Upper lobe of left lung (tissue), 6 donors: ENCODE measurements around the gene TCTN1. TPM values are rescaled to one million over a fixed set of nuclear protein-coding genes. Genes with fewer than 3 reads are reported as not detected.

ENCODE experiments used
- ATAC-seq, 2 donors: fragments of 200-7000 bp; cut with Tn5 transposase; one replicate each; pipeline ENCODE4 v1.9.1; 2022; ENCODE audit warnings: mild to moderate bottlenecking in 2 of 2, moderate library complexity in 2 of 2; ENCODE audit not compliant: low FRiP score in 2 of 2
- DNase-seq, 2 donors: peaks; one replicate each; pipeline ENCODE4 v3.0.0-alpha.2; 2019 to 2020
- H3K27ac ChIP-seq, 4 donors: fragments of 200-600 bp; sonication (generic); one replicate each; pipeline ENCODE4 v1.5.1; 2016 to 2019
- H3K27me3 ChIP-seq, 4 donors: fragments of 200-600 bp; sonication (generic); one replicate each; pipeline ENCODE4 v1.5.1; 2017 to 2019
- H3K36me3 ChIP-seq, 4 donors: fragments of 200-600 bp; sonication (generic); one replicate each; pipeline ENCODE4 v1.5.1; 2016 to 2019
- H3K4me1 ChIP-seq, 4 donors: fragments of 200-600 bp; sonication (generic); one replicate each; pipeline ENCODE4 v1.5.1; 2018 to 2019
- H3K4me3 ChIP-seq, 4 donors: fragments of 200-600 bp; sonication (generic); one replicate each; pipeline ENCODE4 v1.5.1; 2017 to 2019; ENCODE audit warnings: mild to moderate bottlenecking in 2 of 4, moderate library complexity in 1 of 4
- H3K9me3 ChIP-seq, 4 donors: fragments of 200-600 bp; sonication (generic); one replicate each; pipeline ENCODE4 v1.5.1; 2018 to 2019
- EP300 ChIP-seq, 4 donors: sonication (generic); formaldehyde crosslinking; IDR thresholded peaks; one replicate each; pipeline ENCODE4 v1.5.1; 2017; ENCODE audit warnings: antibody characterized with exemption in 4 of 4, control low read depth in 2 of 4
- POLR2A ChIP-seq, 4 donors: fragments of 450-650 bp; IDR thresholded peaks; one replicate each; pipeline ENCODE4 v1.5.1; 2016 to 2017; ENCODE audit warnings: antibody characterized with exemption in 4 of 4, mild to moderate bottlenecking in 2 of 4
- POLR2AphosphoS5 ChIP-seq, 2 donors: sonication (generic); formaldehyde crosslinking; IDR thresholded peaks; one replicate each; pipeline ENCODE4 v1.5.1; 2017; ENCODE audit warnings: antibody characterized with exemption in 2 of 2
- WGBS, 2 donors: methylation state at CpG; one replicate each; pipeline ENCODE4 v1.1.5; 2017 to 2018; 5-methylcytosine and 5-hydroxymethylcytosine counted together
- total RNA-seq, 6 donors: library from RNA; depleted of rRNA in 4 of 6; stranded (reverse); fragments of >200 nt in 4 of 6; gene quantifications; one replicate each; pipeline versions ENCODE4 v1.1.0 to v1.2.1, GENCODE V29; 2016 to 2021
- TF ChIP-seq, protein P1 (sequence below), 6 experiments: fragments of 450-650 bp in 4 of 6; fragments of 200-600 bp in 2 of 6; sonication (generic) in 2 of 6; IDR thresholded peaks; one replicate each; pipeline ENCODE4 v1.5.1; 2016 to 2019; ENCODE audit warnings: antibody characterized with exemption in 6 of 6
- donor health status: DM: no; HTN: no; CAD: no; lungs with moderate emphysema.
- donor health status: DM: no; HTN: yes; CAD: no; lungs with severe emphysema.

The TCTN1 gene
- total RNA-seq, 6 donors from 2014 or later: 21.6 to 50.8 (median 42.6) TPM

DNA sequence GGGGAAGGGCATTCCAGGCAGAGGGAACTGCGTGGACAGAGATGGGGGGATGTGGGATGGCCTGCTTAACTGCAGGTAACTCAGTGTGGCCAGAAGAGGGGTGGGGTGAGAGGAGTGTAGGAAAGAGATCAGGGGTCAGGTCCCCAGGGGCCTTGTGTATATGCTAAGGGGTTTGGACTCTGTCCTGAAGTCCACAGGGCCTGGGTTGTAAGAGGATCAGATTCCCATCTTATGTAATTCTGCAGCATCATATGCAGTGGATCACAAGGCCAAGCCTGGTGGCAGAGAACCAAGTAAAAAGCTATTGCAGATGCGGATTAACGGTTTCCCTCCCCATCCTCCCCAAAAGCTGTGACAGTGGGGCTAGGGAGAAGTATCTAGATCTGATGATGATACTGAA lies 8.7 kb downstream of the TCTN1 start:
- no peak for DNase-seq
- Histone ChIP-seq H3K4me1 (no peaks in the 10 kb centered on the region), H3K4me3 (no peak overlapping the region), H3K9me3 (no peaks in the 10 kb centered on the region), H3K27me3 (no peaks in the 10 kb centered on the region), H3K36me3 (peaks cover 0 to 7% (median 0%) of the 10 kb centered on the region in 4 donors), H3K27ac (no peak overlapping the region)
- TF ChIP-seq POLR2AphosphoS5 (IDR thresholded peaks at IDR 0.05): no peak
- no peak for TF ChIP-seq POLR2A (IDR thresholded peaks at IDR 0.05)
- TF ChIP-seq EP300 (IDR thresholded peaks at IDR 0.05): no peak
- TF ChIP-seq, protein P1, sequence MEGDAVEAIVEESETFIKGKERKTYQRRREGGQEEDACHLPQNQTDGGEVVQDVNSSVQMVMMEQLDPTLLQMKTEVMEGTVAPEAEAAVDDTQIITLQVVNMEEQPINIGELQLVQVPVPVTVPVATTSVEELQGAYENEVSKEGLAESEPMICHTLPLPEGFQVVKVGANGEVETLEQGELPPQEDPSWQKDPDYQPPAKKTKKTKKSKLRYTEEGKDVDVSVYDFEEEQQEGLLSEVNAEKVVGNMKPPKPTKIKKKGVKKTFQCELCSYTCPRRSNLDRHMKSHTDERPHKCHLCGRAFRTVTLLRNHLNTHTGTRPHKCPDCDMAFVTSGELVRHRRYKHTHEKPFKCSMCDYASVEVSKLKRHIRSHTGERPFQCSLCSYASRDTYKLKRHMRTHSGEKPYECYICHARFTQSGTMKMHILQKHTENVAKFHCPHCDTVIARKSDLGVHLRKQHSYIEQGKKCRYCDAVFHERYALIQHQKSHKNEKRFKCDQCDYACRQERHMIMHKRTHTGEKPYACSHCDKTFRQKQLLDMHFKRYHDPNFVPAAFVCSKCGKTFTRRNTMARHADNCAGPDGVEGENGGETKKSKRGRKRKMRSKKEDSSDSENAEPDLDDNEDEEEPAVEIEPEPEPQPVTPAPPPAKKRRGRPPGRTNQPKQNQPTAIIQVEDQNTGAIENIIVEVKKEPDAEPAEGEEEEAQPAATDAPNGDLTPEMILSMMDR (IDR thresholded peaks at IDR 0.05): no peak
- WGBS, 2 donors: 93 to 97% methylated on average over 3 of the region's 3 CpGs
- no peak for ATAC-seq

GRCh38 chr12:110627500-110628195 lies 13.7 kb downstream of the TCTN1 start:
- WGBS, 2 donors: 78 to 80% methylated on average over 8 of the region's 8 CpGs
- DNase-seq (no peak), ATAC-seq (no peak)
- Histone ChIP-seq H3K9me3 (no peaks in the 10 kb centered on the region), H3K27ac (no peak overlapping the region), H3K36me3 (peaks cover 0 to 40% (median 2%) of the 10 kb centered on the region in 4 donors), H3K4me3 (no peak overlapping the region), H3K27me3 (no peaks in the 10 kb centered on the region), H3K4me1 (no peaks in the 10 kb centered on the region)
- TF ChIP-seq POLR2A (IDR thresholded peaks at IDR 0.05): no peak
- TF ChIP-seq, protein P1 (IDR thresholded peaks at IDR 0.05): no peak
- no peak for TF ChIP-seq EP300 (IDR thresholded peaks at IDR 0.05)
- no peak for TF ChIP-seq POLR2AphosphoS5 (IDR thresholded peaks at IDR 0.05)

DNA sequence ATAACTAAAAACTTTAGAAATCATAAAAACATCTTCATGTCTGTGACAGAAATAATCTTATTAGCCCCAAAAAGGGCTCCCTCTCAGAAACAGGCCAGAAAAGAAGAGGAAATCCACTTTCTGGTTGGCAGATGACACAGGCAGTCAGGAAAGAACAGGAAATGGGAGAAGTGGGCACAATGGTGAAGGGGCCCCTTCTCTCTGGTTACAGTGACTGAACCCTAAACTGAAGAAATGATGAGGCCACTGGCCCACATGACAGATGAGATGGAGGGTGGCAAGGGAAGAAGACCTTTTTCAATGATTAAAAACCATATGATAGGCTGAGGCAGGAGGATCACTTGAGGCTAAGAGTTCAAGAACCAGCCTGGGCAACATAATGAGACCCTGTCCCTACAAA lies 21.1 kb downstream of the TCTN1 start:
- no peak for ATAC-seq
- H3K36me3 ChIP-seq: peaks cover 0 to 14% (median 0%) of the 10 kb centered on the region in 4 donors
- H3K27me3 ChIP-seq: no peaks in the 10 kb centered on the region
- no peak overlapping the region for H3K4me3 ChIP-seq
- H3K27ac ChIP-seq: no peak overlapping the region
- no peaks in the 10 kb centered on the region for H3K4me1 ChIP-seq
- TF ChIP-seq, protein P1 (IDR thresholded peaks at IDR 0.05): no peak
- no peak for TF ChIP-seq POLR2AphosphoS5 (IDR thresholded peaks at IDR 0.05)
- TF ChIP-seq EP300 (IDR thresholded peaks at IDR 0.05): no peak
- no peak for TF ChIP-seq POLR2A (IDR thresholded peaks at IDR 0.05)
- DNase-seq: no peak
- H3K9me3 ChIP-seq: no peaks in the 10 kb centered on the region

DNA sequence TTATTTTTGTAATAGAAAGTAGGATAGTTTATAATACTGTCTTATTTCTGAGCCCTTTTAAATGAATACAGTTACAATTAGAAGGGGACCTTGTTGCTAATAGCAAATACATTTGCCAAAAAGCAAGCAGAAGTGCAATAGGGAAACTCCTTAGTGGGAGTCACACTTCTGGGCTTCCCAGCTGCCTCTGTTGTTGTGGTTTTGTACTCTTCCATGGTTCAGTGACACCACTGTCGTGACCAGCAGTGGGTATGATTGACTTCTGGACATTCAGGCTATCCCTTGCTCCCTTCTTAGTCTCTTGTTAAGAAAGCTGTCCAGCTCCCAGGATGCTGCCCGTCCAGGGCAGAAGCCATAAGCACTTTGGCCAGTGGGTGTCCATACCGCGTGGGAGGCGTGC lies 22.6 kb downstream of the TCTN1 start:
- ATAC-seq (no peak), DNase-seq (no peak)
- no peak overlapping the region for H3K27ac ChIP-seq
- H3K36me3 ChIP-seq: peaks cover 0 to 6% (median 1%) of the 10 kb centered on the region in 4 donors
- H3K4me3 ChIP-seq: no peak overlapping the region
- H3K27me3 ChIP-seq: no peaks in the 10 kb centered on the region
- WGBS, 2 donors: 90% methylated on average over 5 of the region's 5 CpGs
- no peaks in the 10 kb centered on the region for H3K9me3 ChIP-seq
- no peaks in the 10 kb centered on the region for H3K4me1 ChIP-seq
- TF ChIP-seq EP300 (IDR thresholded peaks at IDR 0.05) (no peak), POLR2A (IDR thresholded peaks at IDR 0.05) (no peak), POLR2AphosphoS5 (IDR thresholded peaks at IDR 0.05) (no peak)
- TF ChIP-seq, protein P1 (IDR thresholded peaks at IDR 0.05): no peak
